GM23338 (cell line): ENCODE data around the gene QDPR.

ENCODE experiments used
- CREB1 ChIP-seq: fragments of 250-450 bp; sonication (Bioruptor Pico); IDR thresholded peaks from 2 replicates; pipeline ENCODE4 v1.5.0; 2020; ENCODE audit warnings: low read depth, mild to moderate bottlenecking, moderate library complexity
- EZH2 ChIP-seq: fragments of 200-600 bp; sonication (generic); IDR thresholded peaks from one replicate; pipeline ENCODE4 v1.8.0; 2017; ENCODE audit warnings: antibody characterized with exemption, mild to moderate bottlenecking, low read depth; ENCODE audit not compliant: unreplicated experiment
- EZH2phosphoT487 ChIP-seq: fragments of 200-600 bp; sonication (generic); IDR thresholded peaks from one replicate; pipeline ENCODE4 v1.8.1; 2018; ENCODE audit warnings: antibody characterized with exemption; ENCODE audit not compliant: unreplicated experiment
- JUNB ChIP-seq: IDR thresholded peaks from one replicate; pipeline ENCODE4 v1.6.1; 2016; ENCODE audit warnings: antibody characterized with exemption; ENCODE audit not compliant: unreplicated experiment
- POLR2AphosphoS5 ChIP-seq: IDR thresholded peaks from 2 replicates; pipeline ENCODE4 v1.6.1; 2016; ENCODE audit warnings: antibody characterized with exemption, low read depth
- ZNF331 ChIP-seq: fragments of 250-450 bp; sonication (Bioruptor Pico); IDR thresholded peaks from 2 replicates; pipeline ENCODE4 v1.5.0; 2020; ENCODE audit warnings: low read depth, mild to moderate bottlenecking, moderate library complexity
- TF ChIP-seq, protein P1 (sequence below), 2 experiments: fragments of 200-600 bp in 1 of 2; sonication (generic) in 1 of 2; conservative IDR thresholded peaks; 2 replicates each; pipeline versions ENCODE4 v1.5.1 to v1.6.1; 2016 to 2017; ENCODE audit warnings: antibody characterized with exemption in 2 of 2, low read depth in 2 of 2, mild to moderate bottlenecking in 2 of 2, moderate library complexity in 1 of 2
- TF ChIP-seq, protein P2 (sequence below): IDR thresholded peaks from one replicate; pipeline ENCODE4 v1.6.1; 2018; ENCODE audit warnings: antibody characterized with exemption; ENCODE audit not compliant: unreplicated experiment
- TF ChIP-seq, protein P3 (sequence below): IDR thresholded peaks from 2 replicates; pipeline ENCODE4 v1.6.1; 2016; ENCODE audit warnings: antibody characterized with exemption

DNA sequence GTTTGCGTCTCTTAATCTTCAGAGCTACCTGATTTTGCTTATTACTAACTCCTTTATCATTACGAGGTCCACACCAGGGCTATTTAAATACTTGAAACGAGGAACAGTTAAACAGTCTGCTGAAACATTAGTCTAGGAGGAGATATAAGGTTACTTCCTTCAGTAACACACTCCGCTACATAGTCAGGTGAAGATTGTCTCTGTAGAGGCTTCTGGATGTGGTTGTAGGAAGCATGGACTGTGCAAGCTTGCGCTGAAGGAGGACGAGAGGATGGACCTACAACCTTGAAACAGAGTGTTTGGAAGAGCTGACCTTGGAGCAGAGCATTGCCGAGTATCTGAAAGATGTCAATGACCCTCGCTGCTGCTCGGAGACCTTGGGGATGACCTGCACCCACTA is 3.0 kb upstream of the QDPR start, which contains the start of gene CLRN2:
- no peak for TF ChIP-seq EZH2
- TF ChIP-seq, protein P1, sequence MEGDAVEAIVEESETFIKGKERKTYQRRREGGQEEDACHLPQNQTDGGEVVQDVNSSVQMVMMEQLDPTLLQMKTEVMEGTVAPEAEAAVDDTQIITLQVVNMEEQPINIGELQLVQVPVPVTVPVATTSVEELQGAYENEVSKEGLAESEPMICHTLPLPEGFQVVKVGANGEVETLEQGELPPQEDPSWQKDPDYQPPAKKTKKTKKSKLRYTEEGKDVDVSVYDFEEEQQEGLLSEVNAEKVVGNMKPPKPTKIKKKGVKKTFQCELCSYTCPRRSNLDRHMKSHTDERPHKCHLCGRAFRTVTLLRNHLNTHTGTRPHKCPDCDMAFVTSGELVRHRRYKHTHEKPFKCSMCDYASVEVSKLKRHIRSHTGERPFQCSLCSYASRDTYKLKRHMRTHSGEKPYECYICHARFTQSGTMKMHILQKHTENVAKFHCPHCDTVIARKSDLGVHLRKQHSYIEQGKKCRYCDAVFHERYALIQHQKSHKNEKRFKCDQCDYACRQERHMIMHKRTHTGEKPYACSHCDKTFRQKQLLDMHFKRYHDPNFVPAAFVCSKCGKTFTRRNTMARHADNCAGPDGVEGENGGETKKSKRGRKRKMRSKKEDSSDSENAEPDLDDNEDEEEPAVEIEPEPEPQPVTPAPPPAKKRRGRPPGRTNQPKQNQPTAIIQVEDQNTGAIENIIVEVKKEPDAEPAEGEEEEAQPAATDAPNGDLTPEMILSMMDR (conservative IDR thresholded peaks at IDR 0.05; ENCODE audit: low read depth in 2 of 2): no peak
- no peak for TF ChIP-seq POLR2AphosphoS5
- TF ChIP-seq CREB1 (CRISPR knock-in tag): no peak
- TF ChIP-seq JUNB: no peak
- TF ChIP-seq, protein P2, sequence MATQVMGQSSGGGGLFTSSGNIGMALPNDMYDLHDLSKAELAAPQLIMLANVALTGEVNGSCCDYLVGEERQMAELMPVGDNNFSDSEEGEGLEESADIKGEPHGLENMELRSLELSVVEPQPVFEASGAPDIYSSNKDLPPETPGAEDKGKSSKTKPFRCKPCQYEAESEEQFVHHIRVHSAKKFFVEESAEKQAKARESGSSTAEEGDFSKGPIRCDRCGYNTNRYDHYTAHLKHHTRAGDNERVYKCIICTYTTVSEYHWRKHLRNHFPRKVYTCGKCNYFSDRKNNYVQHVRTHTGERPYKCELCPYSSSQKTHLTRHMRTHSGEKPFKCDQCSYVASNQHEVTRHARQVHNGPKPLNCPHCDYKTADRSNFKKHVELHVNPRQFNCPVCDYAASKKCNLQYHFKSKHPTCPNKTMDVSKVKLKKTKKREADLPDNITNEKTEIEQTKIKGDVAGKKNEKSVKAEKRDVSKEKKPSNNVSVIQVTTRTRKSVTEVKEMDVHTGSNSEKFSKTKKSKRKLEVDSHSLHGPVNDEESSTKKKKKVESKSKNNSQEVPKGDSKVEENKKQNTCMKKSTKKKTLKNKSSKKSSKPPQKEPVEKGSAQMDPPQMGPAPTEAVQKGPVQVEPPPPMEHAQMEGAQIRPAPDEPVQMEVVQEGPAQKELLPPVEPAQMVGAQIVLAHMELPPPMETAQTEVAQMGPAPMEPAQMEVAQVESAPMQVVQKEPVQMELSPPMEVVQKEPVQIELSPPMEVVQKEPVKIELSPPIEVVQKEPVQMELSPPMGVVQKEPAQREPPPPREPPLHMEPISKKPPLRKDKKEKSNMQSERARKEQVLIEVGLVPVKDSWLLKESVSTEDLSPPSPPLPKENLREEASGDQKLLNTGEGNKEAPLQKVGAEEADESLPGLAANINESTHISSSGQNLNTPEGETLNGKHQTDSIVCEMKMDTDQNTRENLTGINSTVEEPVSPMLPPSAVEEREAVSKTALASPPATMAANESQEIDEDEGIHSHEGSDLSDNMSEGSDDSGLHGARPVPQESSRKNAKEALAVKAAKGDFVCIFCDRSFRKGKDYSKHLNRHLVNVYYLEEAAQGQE: no peak
- TF ChIP-seq EZH2phosphoT487: no peak
- TF ChIP-seq, protein P3, sequence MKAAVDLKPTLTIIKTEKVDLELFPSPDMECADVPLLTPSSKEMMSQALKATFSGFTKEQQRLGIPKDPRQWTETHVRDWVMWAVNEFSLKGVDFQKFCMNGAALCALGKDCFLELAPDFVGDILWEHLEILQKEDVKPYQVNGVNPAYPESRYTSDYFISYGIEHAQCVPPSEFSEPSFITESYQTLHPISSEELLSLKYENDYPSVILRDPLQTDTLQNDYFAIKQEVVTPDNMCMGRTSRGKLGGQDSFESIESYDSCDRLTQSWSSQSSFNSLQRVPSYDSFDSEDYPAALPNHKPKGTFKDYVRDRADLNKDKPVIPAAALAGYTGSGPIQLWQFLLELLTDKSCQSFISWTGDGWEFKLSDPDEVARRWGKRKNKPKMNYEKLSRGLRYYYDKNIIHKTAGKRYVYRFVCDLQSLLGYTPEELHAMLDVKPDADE: no peak
- no peak for TF ChIP-seq ZNF331
